Activated CD8-positive, alpha-beta memory T cell treated with anti-CD3 and anti-CD28 coated beads, Interleukin-2, amount 50 U/mL, for 1 hour (primary cell): ENCODE data around the gene FAM114A1.
"Not testable (repeated sequence)": the region's sequence is repeated elsewhere in the genome, so short reads cannot be mapped to it uniquely, and the experiment has no call there.

Experiments
- DNase-seq: peaks from one replicate; pipeline ENCODE4 v3.0.0-alpha.2; 2020; ENCODE audit errors: extremely low read depth

Gene FAM114A1

GRCh38 chr4:38935391-38936073, 67.9 kb downstream of the FAM114A1 start:
- no peak for DNase-seq

DNA sequence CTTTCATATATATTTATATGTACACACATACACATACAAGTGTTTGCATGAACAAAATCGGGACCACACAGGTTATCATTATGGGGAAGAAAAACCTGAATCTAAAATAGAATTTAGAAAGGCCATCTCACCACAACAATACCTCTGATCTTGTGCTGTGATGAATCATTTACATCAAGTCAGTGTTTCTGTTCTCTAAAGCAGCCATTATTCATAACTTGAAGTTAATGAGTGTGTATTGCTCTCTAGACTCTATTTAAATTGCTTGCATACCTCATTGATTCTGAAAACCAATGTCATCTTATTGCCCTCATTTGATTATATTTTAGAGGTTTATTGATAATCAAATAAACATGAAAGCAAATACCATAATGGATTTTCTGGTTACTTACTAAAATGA, 71.6 kb downstream of the FAM114A1 start:
- DNase-seq = no peak

GRCh38 chr4:38940476-38940875, 72.9 kb downstream of the FAM114A1 start:
- DNase-seq = no peak

DNA sequence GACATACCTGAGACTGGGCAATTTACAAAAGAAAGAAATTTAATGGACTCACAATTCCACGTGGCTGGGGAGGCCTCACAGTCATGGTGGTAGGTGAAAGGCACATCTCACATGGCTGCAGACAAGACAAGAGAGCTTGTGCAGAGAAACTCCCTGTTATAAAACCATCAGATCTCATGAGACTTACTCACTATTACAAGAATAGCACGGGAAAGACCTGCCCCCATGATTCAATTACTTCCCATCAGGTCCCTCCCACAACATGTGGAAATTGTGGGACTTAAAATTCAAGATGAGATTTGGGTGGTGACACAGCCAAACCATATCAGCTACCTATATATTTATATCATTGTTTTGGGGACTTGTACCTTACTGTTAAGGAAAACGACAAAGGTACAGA, 74.3 kb downstream of the FAM114A1 start:
- not testable (repeated sequence) for DNase-seq

DNA sequence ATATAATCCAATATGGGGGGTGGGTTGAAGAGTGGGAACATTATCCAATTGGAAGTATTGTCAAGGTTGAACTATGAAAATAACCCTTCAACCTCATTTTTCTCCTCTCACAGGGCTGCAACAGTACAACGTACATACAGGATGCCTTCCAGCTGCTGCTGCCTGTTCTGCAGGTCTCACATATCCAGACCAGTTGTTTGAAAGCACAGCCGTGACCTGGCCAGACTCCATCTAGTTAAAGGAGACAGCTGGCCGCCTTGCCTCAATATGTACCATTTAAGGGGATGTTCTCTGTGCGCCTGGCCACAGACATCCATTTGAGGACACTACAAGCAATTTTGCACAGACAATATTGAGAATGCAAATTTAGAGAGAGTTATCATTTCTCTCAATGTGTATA, 75.7 kb downstream of the FAM114A1 start:
- no peak for DNase-seq

DNA sequence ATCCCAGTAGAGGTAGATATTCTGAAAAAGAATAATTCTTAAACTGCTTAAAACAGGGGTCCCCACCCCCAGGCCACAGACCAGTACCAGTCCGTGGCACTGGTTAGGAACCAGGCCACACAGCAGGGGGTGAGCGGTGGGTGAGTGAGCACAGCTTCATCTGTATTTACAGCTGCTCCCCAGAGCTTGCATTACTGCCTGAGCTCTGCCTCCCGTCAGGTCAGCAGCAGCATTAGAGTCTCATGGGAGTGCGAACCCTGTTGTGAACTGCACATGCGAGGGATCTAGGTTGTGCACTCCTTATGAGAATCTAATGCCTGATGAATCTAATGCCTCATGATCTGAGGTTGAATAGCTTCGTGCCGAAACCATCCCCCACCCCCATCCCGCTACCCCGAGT, 76.8 kb downstream of the FAM114A1 start:
- no peak for DNase-seq

DNA sequence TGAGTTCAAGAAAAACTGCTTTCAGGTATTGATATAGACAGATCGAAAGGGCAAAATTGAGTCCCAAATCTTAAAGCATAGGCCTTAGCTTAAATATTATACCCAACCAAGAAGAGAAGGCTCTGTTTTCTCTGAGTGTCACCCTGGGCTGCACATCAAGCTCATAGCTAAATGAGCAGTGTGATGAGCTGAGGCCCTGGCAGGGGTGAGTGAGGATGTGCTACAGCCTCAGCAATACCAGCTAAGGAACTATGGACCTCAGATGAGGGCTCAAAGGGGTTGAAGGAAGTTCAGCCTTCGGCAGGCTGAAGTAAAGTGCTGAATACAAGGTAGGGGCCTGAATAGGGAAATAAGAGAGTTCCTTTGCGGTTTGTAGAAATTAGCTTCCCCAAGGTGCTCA, 79.3 kb downstream of the FAM114A1 start:
- DNase-seq = no peak

GRCh38 chr4:38948551-38948950, 80.9 kb downstream of the FAM114A1 start:
- DNase-seq = no peak

GRCh38 chr4:38949411-38950051, 81.9 kb downstream of the FAM114A1 start:
- peak; percentile 29 for DNase-seq

- DNase-seq = no peak
Measured at GRCh38 chr4:38950159-38950558, 82.6 kb downstream of the FAM114A1 start.

DNA sequence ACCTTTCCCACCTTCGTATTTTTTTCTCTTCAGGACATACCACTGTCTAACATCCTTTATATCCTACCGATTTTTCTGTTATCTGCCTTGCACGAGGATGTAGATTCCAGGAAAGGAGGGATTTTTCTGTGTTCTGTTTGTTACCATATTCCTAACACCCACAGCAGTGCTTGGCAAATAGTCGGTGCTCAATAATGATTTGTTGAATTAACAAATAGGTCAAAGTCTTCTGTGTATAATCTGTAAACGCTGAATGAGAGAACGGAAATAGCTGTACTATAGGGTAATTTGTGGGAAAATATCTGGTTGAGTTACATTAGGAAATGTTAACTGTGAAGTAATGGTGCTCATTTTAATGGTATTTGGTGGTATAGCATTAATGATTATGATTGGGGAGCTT, 83.1 kb downstream of the FAM114A1 start:
- no peak for DNase-seq

GRCh38 chr4:38951598-38951997, 84.0 kb downstream of the FAM114A1 start:
- no peak for DNase-seq

GRCh38 chr4:38952017-38952416, 84.4 kb downstream of the FAM114A1 start:
- no peak for DNase-seq

DNA sequence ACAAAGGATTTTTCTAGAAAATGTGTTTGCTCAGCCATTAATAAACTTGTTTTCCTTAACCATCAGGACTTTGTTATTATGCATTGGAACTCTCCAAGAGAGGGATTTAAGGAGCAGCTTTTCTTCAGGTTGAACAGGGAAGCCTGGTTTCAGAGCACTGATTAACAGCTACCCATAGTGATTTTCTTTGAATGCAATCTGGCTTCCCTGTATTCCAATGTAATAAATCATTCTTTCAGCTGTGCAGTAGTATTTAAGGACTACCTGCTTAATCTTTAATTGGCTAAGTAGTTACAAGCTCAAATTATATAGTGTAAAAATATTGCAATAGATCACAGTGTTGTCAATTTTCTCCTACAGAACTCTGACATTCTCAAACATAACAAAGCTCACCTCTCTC, 87.1 kb downstream of the FAM114A1 start:
- no peak for DNase-seq

DNA sequence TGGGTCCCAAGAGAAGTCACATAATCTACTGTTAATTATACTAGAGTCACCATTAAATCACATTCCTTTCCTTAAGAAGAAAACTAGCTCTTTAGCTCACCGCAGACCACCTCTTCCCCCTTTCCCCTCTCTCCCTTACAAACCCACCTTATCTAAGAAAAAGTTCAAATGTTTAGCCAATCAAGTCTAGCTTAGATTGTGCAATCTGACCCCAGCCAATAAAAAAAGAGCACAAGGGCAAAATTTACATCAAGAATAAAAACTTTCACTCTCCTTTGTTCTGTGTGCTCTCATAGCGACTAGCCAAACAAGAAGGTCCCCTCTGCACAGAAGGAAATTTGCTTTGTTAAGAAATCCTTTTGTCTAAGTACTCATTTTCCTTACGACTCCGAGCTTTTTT, 88.4 kb downstream of the FAM114A1 start:
- no peak for DNase-seq

DNA sequence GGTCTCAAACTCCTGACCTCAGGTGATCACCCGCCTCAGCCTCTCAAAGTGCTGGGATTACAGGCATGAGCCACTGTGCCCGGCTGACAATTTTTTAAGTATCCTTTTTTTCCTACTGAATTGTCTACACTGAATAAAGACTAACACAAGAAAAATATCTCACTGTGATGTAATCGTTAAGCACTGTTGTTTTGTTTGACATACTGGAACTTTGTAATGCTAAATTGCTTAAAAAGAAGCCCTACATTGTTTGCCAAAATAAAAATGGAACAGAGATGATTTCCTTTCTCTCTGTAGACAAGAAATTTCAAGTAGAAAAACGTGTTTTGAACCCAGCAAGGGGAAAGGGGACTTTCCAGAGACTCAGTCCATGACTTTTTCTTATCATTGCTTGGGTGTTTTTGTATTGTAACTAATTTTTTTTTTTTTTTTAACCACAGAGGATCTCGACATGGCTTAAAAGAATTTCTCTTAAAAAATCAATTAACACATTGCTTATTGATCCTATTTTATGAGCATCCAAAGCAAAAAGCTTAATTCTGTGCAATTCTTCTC, 89.7 kb downstream of the FAM114A1 start:
- DNase-seq = no peak

- no peak for DNase-seq
Measured at GRCh38 chr4:38957893-38958292, 90.3 kb downstream of the FAM114A1 start.

GRCh38 chr4:38958453-38959190, 91.0 kb downstream of the FAM114A1 start:
- no peak for DNase-seq

DNA sequence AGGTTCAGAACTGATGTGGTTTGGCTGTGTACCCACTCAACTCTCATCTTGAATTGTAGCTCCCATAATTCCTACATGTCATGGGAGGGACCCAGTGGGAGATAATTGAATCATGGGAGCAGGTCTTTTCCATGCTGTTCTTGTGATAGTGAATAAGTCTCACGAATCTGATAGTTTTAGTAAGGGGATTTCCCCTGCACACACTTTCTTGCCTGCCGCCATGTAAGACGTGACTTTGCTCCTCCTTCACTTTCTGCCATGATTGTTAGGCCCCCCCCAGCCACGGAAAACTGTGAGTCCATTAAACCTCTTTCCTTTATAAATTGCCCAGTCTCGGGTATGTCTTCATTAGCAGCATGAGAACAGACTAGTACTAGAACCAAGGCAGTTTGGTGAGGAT, 91.6 kb downstream of the FAM114A1 start:
- DNase-seq = not testable (repeated sequence)

DNA sequence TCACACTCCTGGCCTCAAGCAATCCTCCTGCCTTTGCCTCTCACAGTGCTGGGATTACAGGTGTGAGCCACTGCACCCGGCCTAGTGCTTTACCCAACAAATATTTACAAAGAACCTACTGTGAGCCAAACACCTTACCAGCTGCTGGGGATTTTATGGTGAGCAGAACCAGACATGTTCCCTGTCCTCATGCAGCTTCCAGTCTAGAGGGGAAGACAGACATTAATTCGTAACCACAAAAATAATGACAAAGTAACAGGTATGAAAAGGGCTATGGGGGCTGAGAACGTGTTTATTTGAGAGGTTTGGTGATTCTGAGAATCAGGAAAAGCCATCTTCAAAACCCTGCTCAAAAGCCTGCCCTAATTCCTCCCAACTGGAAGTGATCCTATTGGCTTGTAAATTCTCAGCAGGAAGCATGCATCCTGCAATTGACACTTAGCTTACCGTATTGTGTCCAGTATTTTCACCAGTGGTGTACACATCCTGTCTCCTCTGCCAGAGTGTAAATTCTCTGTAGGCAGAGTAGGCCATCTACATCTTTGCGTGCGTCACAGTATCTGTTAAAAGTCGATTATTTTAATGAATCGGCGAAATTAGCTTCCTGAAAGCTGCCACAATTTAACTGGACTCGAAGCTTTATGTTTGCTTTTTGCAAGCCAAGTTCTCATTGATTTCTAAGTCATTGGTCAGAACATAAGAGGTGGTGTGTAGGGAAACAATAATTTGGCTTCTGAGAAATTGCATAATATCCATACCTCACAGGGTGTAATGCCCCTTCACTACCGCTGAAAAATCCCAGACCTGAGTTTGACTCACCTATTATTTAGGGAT, 97.6 kb downstream of the FAM114A1 start:
- no peak for DNase-seq

DNA sequence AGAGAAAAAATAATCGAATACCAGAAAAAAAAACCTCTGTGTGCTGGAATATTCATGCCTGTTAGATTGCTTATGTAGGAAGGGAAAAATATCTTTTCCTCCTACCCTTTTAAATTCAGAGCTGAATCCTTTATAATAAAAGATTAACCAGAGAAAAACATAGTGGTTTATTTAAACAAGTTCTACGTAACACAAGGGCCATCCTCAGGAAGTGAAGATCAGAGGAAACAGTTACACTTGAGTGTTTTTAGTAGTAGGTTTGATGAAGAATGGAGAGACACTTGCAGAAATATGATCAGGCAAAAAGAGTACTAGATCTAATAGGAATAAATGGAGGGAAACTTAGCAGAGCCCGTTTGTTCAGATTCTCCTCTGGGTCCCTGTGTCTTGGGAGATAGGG, 98.3 kb downstream of the FAM114A1 start:
- DNase-seq = no peak
